ENCODE data around the gene HTRA2. TPM values are rescaled to one million over a fixed set of nuclear protein-coding genes. Genes with fewer than 3 reads are reported as not detected.
"Not testable (repeated sequence)": the region's sequence is repeated elsewhere in the genome, so short reads cannot be mapped to it uniquely, and the experiment has no call there.

The HTRA2 gene
- total and polyA plus RNA-seq, 4 donors: 32.0 to 57.3 (median 51.5) TPM

DNA sequence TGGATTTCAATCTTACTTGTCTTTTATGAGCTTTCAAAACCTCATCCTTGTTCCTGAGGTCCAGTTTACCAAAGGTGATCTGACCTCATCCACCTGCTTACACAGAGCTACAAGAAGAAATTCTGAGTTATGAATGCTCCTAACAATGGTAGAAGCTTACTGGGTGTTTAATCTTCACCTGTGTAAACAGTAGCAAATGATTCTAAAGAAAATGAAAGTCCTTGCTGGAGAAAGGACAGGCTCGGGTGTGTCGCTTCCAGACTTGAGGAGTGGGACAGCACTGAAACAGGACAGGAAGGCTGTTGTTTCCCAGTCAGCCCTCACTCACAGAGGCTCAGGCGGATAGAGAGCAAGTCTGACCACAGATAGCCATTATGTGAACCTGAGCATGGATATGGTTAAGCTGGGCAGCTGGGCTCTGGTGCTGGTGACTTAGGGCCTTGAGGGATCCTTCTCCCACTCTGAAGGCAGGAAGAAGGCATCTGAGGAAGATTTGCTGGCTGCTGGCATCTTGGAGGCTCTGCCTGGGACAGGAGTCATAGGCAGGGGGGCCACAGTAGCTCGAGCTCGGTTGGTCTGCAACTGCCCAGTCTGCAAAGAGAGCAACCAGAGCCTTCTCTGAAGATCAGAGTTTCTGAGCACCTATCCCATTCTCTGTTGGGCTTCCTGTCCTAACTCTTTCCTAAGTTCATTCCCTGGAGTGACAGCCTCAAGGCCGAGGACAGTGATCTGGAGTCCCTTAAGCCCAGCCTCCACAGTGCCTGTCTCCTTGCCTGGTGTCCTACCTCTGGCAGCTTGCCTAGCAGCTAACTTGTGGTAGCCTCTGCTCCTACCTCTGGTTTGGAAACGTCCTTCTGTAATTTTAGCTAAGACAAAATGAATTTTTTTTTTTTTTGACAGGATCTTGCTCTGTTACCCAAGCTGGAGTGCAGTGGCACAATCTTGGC lies 28.8 kb downstream of the HTRA2 start:
- Histone ChIP-seq H3K4me1 (ENCODE audit: control insufficient read depth, insufficient read depth, low read length) (peaks cover 23% of the 10 kb centered on the region), H3K27ac (ENCODE audit: low read depth, low read length) (no peak overlapping the region), H3K27me3 (ENCODE audit: control insufficient read depth, insufficient read depth, low read length) (peaks cover 40% of the 10 kb centered on the region), H3K36me3 (ENCODE audit: control insufficient read depth, insufficient read depth, low read length) (peaks cover 14% of the 10 kb centered on the region), H3K9me3 (ENCODE audit: control insufficient read depth, insufficient read depth, low read length) (no peaks in the 10 kb centered on the region), H3K4me3 (ENCODE audit: low read depth, low read length) (no peak overlapping the region)
- DNase-seq (ENCODE audit: low read depth in 4 of 6, low spot score in 6 of 6): no peak
- WGBS (ENCODE audit: insufficient coverage): 83% methylated on average over 6 of the region's 7 CpGs

DNA sequence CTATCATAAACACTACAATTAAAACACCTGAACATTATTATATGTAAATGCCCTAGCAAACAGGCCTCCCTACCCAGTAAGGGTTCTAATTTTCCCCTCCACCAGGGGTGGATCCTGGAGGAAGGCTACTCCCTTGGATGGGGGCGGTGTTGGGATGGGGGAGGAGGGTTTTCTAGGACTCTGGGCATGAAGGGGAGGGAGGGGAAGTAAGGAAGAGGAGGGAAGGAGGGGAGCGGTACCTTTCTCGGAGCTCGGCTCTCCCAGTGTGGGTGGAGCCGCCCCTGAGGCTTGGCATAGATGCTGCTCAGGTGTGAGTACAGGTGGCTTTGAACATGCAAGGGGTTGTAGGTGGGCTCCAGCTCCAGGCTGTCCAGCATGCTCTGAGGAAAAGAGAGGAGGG lies 30.2 kb downstream of the HTRA2 start:
- Histone ChIP-seq H3K27me3 (ENCODE audit: control insufficient read depth, insufficient read depth, low read length) (peaks cover 42% of the 10 kb centered on the region), H3K27ac (ENCODE audit: low read depth, low read length) (no peak overlapping the region), H3K9me3 (ENCODE audit: control insufficient read depth, insufficient read depth, low read length) (no peaks in the 10 kb centered on the region), H3K4me3 (ENCODE audit: low read depth, low read length) (no peak overlapping the region), H3K36me3 (ENCODE audit: control insufficient read depth, insufficient read depth, low read length) (peaks cover 14% of the 10 kb centered on the region), H3K4me1 (ENCODE audit: control insufficient read depth, insufficient read depth, low read length) (peaks cover 9% of the 10 kb centered on the region)
- DNase-seq (ENCODE audit: low read depth in 4 of 6, low spot score in 6 of 6): no peak
- WGBS (ENCODE audit: insufficient coverage): 23% methylated on average over 4 of the region's 5 CpGs

DNA sequence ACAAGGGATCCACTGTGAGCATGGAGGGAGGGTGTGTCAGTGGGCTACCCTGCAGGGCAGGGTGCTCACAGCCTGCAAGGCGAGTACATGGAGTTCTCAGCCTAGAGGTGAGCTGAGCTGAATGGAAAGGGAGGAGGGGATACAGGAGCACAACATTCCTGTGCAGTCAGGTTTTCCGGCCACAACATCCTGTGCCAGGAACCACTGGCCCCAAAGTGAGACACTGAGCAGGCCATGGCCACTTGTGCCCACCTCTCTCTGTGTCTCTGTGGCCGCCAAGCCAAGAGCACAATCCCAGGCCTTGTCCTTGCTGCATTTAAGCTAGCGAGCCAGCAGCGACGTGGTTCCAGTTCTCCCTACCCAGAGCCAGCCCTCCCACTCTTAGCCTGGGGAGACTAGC lies 30.9 kb downstream of the HTRA2 start:
- Histone ChIP-seq H3K36me3 (ENCODE audit: control insufficient read depth, insufficient read depth, low read length) (peaks cover 14% of the 10 kb centered on the region), H3K27ac (ENCODE audit: low read depth, low read length) (no peak overlapping the region), H3K27me3 (ENCODE audit: control insufficient read depth, insufficient read depth, low read length) (peaks cover 35% of the 10 kb centered on the region), H3K9me3 (ENCODE audit: control insufficient read depth, insufficient read depth, low read length) (no peaks in the 10 kb centered on the region), H3K4me3 (ENCODE audit: low read depth, low read length) (no peak overlapping the region), H3K4me1 (ENCODE audit: control insufficient read depth, insufficient read depth, low read length) (peaks cover 3% of the 10 kb centered on the region)
- 82% methylated on average over 3 of the region's 6 CpGs for WGBS (ENCODE audit: insufficient coverage)
- DNase-seq (ENCODE audit: low read depth in 4 of 6, low spot score in 6 of 6): no peak

DNA sequence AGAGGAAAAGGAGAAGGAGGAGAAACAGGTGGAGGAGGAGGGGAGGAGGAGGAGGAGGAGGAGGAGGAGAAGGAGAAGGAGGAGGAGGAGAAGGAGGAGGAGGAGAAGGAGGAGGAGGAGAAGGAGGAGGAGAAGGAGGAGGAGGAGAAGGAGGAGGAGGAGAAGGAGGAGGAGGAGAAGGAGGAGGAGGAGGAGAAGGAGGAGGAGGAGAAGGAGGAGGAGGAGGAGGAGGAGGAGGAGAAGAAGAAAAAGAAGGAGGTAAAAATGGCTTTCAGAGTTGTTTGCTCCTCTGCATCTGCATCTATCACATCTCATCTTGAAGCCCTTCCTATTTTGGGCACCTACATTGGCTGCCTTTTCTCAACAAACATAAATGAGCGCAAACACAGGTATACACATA lies 31.3 kb downstream of the HTRA2 start:
- H3K36me3 ChIP-seq (ENCODE audit: control insufficient read depth, insufficient read depth, low read length); H3K9me3 ChIP-seq (ENCODE audit: control insufficient read depth, insufficient read depth, low read length); DNase-seq (ENCODE audit: low read depth in 4 of 6, low spot score in 6 of 6); H3K27ac ChIP-seq (ENCODE audit: low read depth, low read length); H3K4me3 ChIP-seq (ENCODE audit: low read depth, low read length); H3K4me1 ChIP-seq (ENCODE audit: control insufficient read depth, insufficient read depth, low read length): not testable (repeated sequence)
- WGBS (ENCODE audit: insufficient coverage): 100% methylated on average over 1 of the region's 1 CpG
- peaks cover 31% of the 10 kb centered on the region for H3K27me3 ChIP-seq (ENCODE audit: control insufficient read depth, insufficient read depth, low read length)

DNA sequence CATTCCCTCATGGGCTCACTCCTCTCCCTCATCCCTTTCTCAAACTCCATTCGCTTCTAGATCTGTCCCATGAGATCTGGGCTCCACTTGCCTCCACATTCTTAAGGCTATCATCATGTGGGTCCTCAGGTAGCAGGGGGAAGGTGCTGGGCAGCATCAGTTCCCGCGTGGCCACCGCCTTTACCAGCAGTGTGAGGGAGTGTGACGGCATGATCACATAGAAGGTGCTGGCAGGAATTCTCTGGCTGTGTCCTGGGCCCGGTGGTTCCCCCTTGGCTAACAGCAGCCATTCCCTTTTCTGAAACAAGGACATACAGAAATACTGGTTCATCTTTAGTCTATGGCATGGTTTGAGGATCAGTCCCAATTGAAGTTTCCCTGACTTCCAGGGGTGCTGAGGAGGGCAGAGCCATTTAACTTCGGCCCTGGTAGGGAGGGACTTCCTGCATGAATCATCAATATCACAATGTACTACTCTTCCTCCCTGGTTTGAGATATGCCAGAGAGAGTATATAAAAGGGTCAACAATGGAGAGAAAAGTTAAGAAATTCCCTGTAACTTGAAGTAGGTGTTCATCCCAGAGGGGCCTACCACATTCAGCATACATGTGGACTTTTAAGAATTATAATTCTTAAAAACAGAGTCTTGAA lies 32.5 kb downstream of the HTRA2 start:
- no peaks in the 10 kb centered on the region for H3K36me3 ChIP-seq (ENCODE audit: control insufficient read depth, insufficient read depth, low read length)
- H3K27ac ChIP-seq (ENCODE audit: low read depth, low read length): no peak overlapping the region
- no peaks in the 10 kb centered on the region for H3K9me3 ChIP-seq (ENCODE audit: control insufficient read depth, insufficient read depth, low read length)
- H3K27me3 ChIP-seq (ENCODE audit: control insufficient read depth, insufficient read depth, low read length): peaks cover 28% of the 10 kb centered on the region
- WGBS (ENCODE audit: insufficient coverage): 78% methylated on average over 4 of the region's 7 CpGs
- H3K4me3 ChIP-seq (ENCODE audit: low read depth, low read length): no peak overlapping the region
- no peak for DNase-seq (ENCODE audit: low read depth in 4 of 6, low spot score in 6 of 6)
- no peaks in the 10 kb centered on the region for H3K4me1 ChIP-seq (ENCODE audit: control insufficient read depth, insufficient read depth, low read length)

DNA sequence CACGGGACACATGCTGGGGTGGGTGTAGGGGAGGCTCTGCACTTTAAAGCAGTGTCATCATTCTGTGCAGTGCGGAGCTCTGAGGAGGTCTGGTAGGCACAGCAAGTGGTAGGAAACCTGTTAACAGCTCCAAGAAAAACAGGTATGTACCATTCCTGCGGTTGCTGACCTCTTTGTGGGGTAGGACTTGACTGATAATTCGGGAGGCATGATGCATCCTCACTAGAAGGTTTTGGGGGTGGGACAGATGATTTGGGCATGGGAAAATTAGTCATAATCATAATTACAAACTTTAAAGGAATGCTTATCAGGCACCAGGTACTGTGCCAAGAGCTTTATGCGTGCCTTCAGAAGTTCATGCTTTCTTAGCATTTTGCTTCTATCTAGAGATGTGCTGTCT lies 34.5 kb downstream of the HTRA2 start:
- Histone ChIP-seq H3K27ac (ENCODE audit: low read depth, low read length) (no peak overlapping the region), H3K4me1 (ENCODE audit: control insufficient read depth, insufficient read depth, low read length) (no peaks in the 10 kb centered on the region), H3K27me3 (ENCODE audit: control insufficient read depth, insufficient read depth, low read length) (peaks cover 28% of the 10 kb centered on the region), H3K9me3 (ENCODE audit: control insufficient read depth, insufficient read depth, low read length) (no peaks in the 10 kb centered on the region), H3K4me3 (ENCODE audit: low read depth, low read length) (no peak overlapping the region), H3K36me3 (ENCODE audit: control insufficient read depth, insufficient read depth, low read length) (no peaks in the 10 kb centered on the region)
- DNase-seq (ENCODE audit: low read depth in 4 of 6, low spot score in 6 of 6): no peak
- 80% methylated on average over 3 of the region's 5 CpGs for WGBS (ENCODE audit: insufficient coverage)

DNA sequence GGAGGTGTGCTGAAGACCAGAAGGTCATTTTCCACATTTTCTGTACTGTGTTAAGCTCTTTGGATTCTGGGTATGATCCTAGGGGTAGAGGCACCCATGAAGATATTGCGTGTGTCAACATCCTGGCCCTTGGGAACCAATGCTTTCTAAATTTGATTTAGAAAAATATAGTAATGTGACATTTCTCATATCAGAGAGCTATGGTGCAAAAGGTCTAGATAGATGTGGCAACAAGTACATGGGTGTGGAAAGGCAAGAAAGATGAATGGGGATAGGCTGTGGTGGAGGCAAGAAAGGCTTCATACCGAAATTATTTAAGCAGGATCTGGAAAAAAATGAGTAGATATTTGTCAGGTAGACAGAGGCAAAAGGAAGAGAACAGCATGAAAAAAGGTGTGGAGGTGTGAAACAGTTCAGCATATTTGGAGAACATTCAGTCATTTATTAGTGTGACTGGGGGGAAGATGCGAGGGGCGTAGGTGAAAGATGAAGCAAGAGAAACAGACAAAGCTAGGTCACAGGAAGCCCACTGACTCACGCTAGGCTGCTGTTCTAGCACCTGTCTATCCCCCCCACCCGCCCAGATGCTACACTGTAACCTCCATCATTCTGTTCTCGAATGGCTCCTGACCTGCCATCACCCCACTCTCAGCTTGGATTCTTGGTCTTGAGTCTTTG lies 36.5 kb downstream of the HTRA2 start:
- Histone ChIP-seq H3K36me3 (ENCODE audit: control insufficient read depth, insufficient read depth, low read length) (no peaks in the 10 kb centered on the region), H3K4me1 (ENCODE audit: control insufficient read depth, insufficient read depth, low read length) (no peaks in the 10 kb centered on the region), H3K9me3 (ENCODE audit: control insufficient read depth, insufficient read depth, low read length) (no peaks in the 10 kb centered on the region), H3K27me3 (ENCODE audit: control insufficient read depth, insufficient read depth, low read length) (peaks cover 15% of the 10 kb centered on the region), H3K4me3 (ENCODE audit: low read depth, low read length) (no peak overlapping the region), H3K27ac (ENCODE audit: low read depth, low read length) (no peak overlapping the region)
- DNase-seq (ENCODE audit: low read depth in 4 of 6, low spot score in 6 of 6): no peak
- 91% methylated on average over 4 of the region's 7 CpGs for WGBS (ENCODE audit: insufficient coverage)

DNA sequence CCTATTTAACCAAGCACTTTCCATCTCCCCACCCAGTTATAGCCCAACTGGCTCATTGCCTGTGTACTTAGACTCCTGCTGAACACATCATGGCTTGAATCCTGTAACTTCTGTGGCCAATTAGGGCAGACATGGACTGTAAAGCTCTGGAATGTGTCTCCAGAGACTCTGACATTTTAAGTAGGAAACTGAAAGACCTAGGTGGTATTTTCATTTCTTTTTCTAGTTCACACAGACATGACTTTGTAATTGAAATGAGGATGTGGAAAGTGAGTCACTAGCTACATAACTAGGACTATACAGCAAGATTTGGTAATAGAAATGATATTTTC lies 37.0 kb downstream of the HTRA2 start:
- H3K27me3 ChIP-seq (ENCODE audit: control insufficient read depth, insufficient read depth, low read length): peaks cover 12% of the 10 kb centered on the region
- no peaks in the 10 kb centered on the region for H3K9me3 ChIP-seq (ENCODE audit: control insufficient read depth, insufficient read depth, low read length)
- H3K27ac ChIP-seq (ENCODE audit: low read depth, low read length): no peak overlapping the region
- peak in 1 of 6 donors; percentile 65 for DNase-seq (ENCODE audit: low read depth in 4 of 6, low spot score in 6 of 6)
- no peaks in the 10 kb centered on the region for H3K36me3 ChIP-seq (ENCODE audit: control insufficient read depth, insufficient read depth, low read length)
- H3K4me1 ChIP-seq (ENCODE audit: control insufficient read depth, insufficient read depth, low read length): no peaks in the 10 kb centered on the region
- H3K4me3 ChIP-seq (ENCODE audit: low read depth, low read length): no peak overlapping the region

DNA sequence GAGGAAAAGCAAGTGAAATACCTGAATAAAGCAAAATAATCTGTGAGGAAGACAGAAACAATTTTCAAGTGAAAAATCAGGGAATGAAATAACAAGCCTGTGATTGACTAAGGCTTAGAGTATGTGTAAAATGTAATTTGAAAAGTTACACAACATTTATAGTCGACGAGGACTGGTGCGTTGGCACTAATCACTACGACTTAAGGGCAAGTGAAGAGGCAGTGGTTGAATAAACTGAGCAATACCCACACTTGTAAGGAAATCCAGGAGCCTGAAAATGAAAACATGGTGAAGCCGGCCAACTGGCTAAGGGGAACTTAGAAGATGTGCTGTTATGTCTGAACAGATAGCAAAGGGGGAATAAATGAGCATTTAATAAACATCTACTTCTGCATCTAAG lies 38.1 kb downstream of the HTRA2 start:
- no CpG with 5 or more reads among the region's 5 CpGs for WGBS (ENCODE audit: insufficient coverage)
- Histone ChIP-seq H3K36me3 (ENCODE audit: control insufficient read depth, insufficient read depth, low read length) (no peaks in the 10 kb centered on the region), H3K4me3 (ENCODE audit: low read depth, low read length) (no peak overlapping the region), H3K9me3 (ENCODE audit: control insufficient read depth, insufficient read depth, low read length) (no peaks in the 10 kb centered on the region), H3K27ac (ENCODE audit: low read depth, low read length) (no peak overlapping the region), H3K4me1 (ENCODE audit: control insufficient read depth, insufficient read depth, low read length) (no peaks in the 10 kb centered on the region), H3K27me3 (ENCODE audit: control insufficient read depth, insufficient read depth, low read length) (peaks cover 6% of the 10 kb centered on the region)
- DNase-seq (ENCODE audit: low read depth in 4 of 6, low spot score in 6 of 6): no peak

Measured in spinal cord (tissue), 10 donors.